Heart right ventricle (tissue), 16 donors: ENCODE measurements around the gene CRYZL1. TPM values are rescaled to one million over a fixed set of nuclear protein-coding genes. Genes with fewer than 3 reads are reported as not detected.
"Not testable (repeated sequence)": the region's sequence is repeated elsewhere in the genome, so short reads cannot be mapped to it uniquely, and the experiment has no call there.

Source experiments
- ATAC-seq, 8 donors: fragments of 200-7000 bp; cut with Tn5 transposase; one replicate each; pipeline ENCODE4 v1.9.1; 2020; ENCODE audit warnings: mild to moderate bottlenecking in 8 of 8, moderate library complexity in 8 of 8, moderate number of reproducible peaks in 1 of 8
- DNase-seq, 2 donors: peaks; one replicate each; pipeline ENCODE4 v3.0.0-alpha.2; 2020
- H3K27ac ChIP-seq, 10 donors: fragments of 200-600 bp; sonication (generic) in 2 of 10; one replicate each; pipeline versions ENCODE4 v1.5.0 to v1.8.0; 2020 to 2022; ENCODE audit warnings: mild to moderate bottlenecking in 3 of 10
- H3K27me3 ChIP-seq, 7 donors: fragments of 200-600 bp; one replicate each; pipeline ENCODE4 v1.8.0; 2021 to 2022; ENCODE audit warnings: mild to moderate bottlenecking in 2 of 7
- H3K36me3 ChIP-seq, 9 donors: fragments of 200-600 bp; sonication (generic) in 1 of 9; one replicate each; pipeline versions ENCODE4 v1.5.0 to v1.8.0; 2020 to 2022; ENCODE audit warnings: mild to moderate bottlenecking in 2 of 9
- H3K4me1 ChIP-seq, 9 donors: fragments of 200-600 bp; sonication (generic) in 1 of 9; one replicate each; pipeline versions ENCODE4 v1.5.0 to v1.8.0; 2020 to 2022; ENCODE audit warnings: mild to moderate bottlenecking in 4 of 9
- H3K4me3 ChIP-seq, 10 donors: fragments of 200-600 bp; sonication (generic) in 2 of 10; one replicate each; pipeline versions ENCODE4 v1.5.0 to v1.8.0; 2020 to 2022; ENCODE audit warnings: mild to moderate bottlenecking in 7 of 10, moderate library complexity in 2 of 10
- H3K9me3 ChIP-seq, 11 donors: fragments of 200-600 bp in 10 of 11; sonication (generic) in 2 of 11; one replicate each; pipeline versions ENCODE4 v1.5.0 to v1.8.0; 2013 to 2022; ENCODE audit warnings: mild to moderate bottlenecking in 2 of 11, control low read depth in 1 of 11, moderate library complexity in 1 of 11
- CTCF ChIP-seq, 9 donors: fragments of 200-600 bp; sonication (generic) in 2 of 9; IDR thresholded peaks; one replicate each; pipeline versions ENCODE4 v1.5.0 to v1.8.0; 2021 to 2022; ENCODE audit warnings: antibody characterized with exemption in 9 of 9, mild to moderate bottlenecking in 5 of 9, moderate library complexity in 1 of 9
- WGBS, 2 donors: extraction: QIAGEN DNeasy Blood & Tissue Kit; methylation state at CpG; one replicate each; pipeline ENCODE4 v1.1.7; 2013; ENCODE audit warnings: inconsistent platforms in 1 of 2; 5-methylcytosine and 5-hydroxymethylcytosine counted together
- intact Hi-C, 10 donors: fragments of 100-400 bp; cut with DNase I; formaldehyde crosslinking; loops; one replicate each; pipeline versions ENCODE4 v1.11.1 to v1.14.2; 2022
- polyA plus RNA-seq, 2 donors: library from polyadenylated mRNA; stranded (reverse); fragments of 200-250 nt; gene quantifications; one replicate each; pipeline ENCODE4 v1.2.3, GENCODE V29; 2013
- total RNA-seq, 10 donors: library from RNA; stranded (reverse); fragmentation: NEBNext Ultra II Directional in 3 of 10; extraction: Animal tissue kit (Norgen Biotek cat#: 25700) in 3 of 10; gene quantifications; one replicate each; pipeline versions ENCODE4 v1.2.1 to v1.2.4, GENCODE V29; 2021 to 2023
- donor health status: Arrhythmogenic right ventricular cardiomyopathy.
- donor health status: ischemic (EF 13 %, LVEDD 7.1; RV severe dilation, severe dysfunction).
- donor health status: healthy with polysubstance abuse.
- donor health status: DM: no; HTN: yes; CAD: no.
- donor health status: DM: no; HTN: no; CAD: no.
- donor health status: ischemic (EF 25% LVEDD 6.9; RV normal size, moderate dysfunction).
- donor health status: ischemic (EF 25% LVEDD 5.7; RV mildly dilated, moderate dysfunction).
- donor health status: healthy.
- donor health status: DM: yes; HTN: yes; CAD: no.
- donor health status: Ischemic cardiomyopathy.
- donor health status: ischemic (EF 35%, LVEDD 5.7; RV mildly dilated, moderate dysfunction).
- donor health status: nonischemic (EF 11% LVEDD 7.7; RV severe dilation, severe dysfunction).
- donor health status: DM: yes; HTN: yes; CAD: no.
- donor health status: PGD.
- donor health status: ischemic (EF 29% LVEDD 5.4; RV normal size, mild dysfunction).
- donor health status: nonischemic (EF 23%, LVEDD 6.1; RV moderate dilation, normal function).

Gene CRYZL1
- total and polyA plus RNA-seq, 12 donors = 15.3 to 31.8 (median 26.0) TPM

GRCh38 chr21:33682992-33683627 is 41.6 kb upstream of the CRYZL1 start:
- H3K27me3 ChIP-seq = no peaks in the 10 kb centered on the region
- no peak overlapping the region for H3K4me3 ChIP-seq
- TF ChIP-seq CTCF (IDR thresholded peaks at IDR 0.05) = no peak
- H3K36me3 ChIP-seq = no peaks in the 10 kb centered on the region
- H3K27ac ChIP-seq = no peak overlapping the region
- intact Hi-C loops = no loop called here
- 79 to 80% methylated on average over 4 of the region's 4 CpGs for WGBS, 2 donors
- DNase-seq (no peak), ATAC-seq (peak in 2 of 8 donors; percentile 27 to 42)
- no peaks in the 10 kb centered on the region for H3K9me3 ChIP-seq
- H3K4me1 ChIP-seq = peaks cover 3 to 57% (median 39%) of the 10 kb centered on the region in 9 donors

- no peaks in the 10 kb centered on the region for H3K9me3 ChIP-seq
- DNase-seq = no peak
- no peak overlapping the region for H3K27ac ChIP-seq
- 97 to 98% methylated on average over 6 of the region's 6 CpGs for WGBS, 2 donors
- intact Hi-C loops = no loop called here
- no peak for ATAC-seq
- peaks cover 3 to 38% (median 27%) of the 10 kb centered on the region in 9 donors for H3K4me1 ChIP-seq
- no peaks in the 10 kb centered on the region for H3K27me3 ChIP-seq
- no peak overlapping the region for H3K4me3 ChIP-seq
- no peaks in the 10 kb centered on the region for H3K36me3 ChIP-seq
- no peak for TF ChIP-seq CTCF (IDR thresholded peaks at IDR 0.05)
Observed at GRCh38 chr21:33680870-33681269, 39.3 kb upstream of the CRYZL1 start.

- H3K36me3 ChIP-seq = no peaks in the 10 kb centered on the region
- DNase-seq (no peak), ATAC-seq (no peak)
- no peak overlapping the region for H3K27ac ChIP-seq
- peaks cover 0 to 14% (median 0%) of the 10 kb centered on the region in 9 donors for H3K4me1 ChIP-seq
- no peaks in the 10 kb centered on the region for H3K9me3 ChIP-seq
- intact Hi-C loops = no loop called here
- H3K27me3 ChIP-seq = no peaks in the 10 kb centered on the region
- no peak overlapping the region for H3K4me3 ChIP-seq
- no peak for TF ChIP-seq CTCF (IDR thresholded peaks at IDR 0.05)
- 96 to 97% methylated on average over 9 of the region's 9 CpGs for WGBS, 2 donors
Observed at GRCh38 chr21:33677450-33677849, 35.9 kb upstream of the CRYZL1 start.

- H3K27ac ChIP-seq, ATAC-seq, H3K27me3 ChIP-seq, intact Hi-C loops, H3K4me3 ChIP-seq, H3K36me3 ChIP-seq, H3K9me3 ChIP-seq, DNase-seq: not testable (repeated sequence)
- H3K4me1 ChIP-seq = peaks cover 0 to 17% (median 0%) of the 10 kb centered on the region in 9 donors
- 97 to 99% methylated on average over 5 of the region's 5 CpGs for whole genome bisulfite sequencing, 2 donors
Observed at GRCh38 chr21:33676666-33677065, 35.1 kb upstream of the CRYZL1 start.

- intact Hi-C loops = no loop called here
- H3K4me1 ChIP-seq = peaks cover 0 to 20% (median 0%) of the 10 kb centered on the region in 9 donors
- ATAC-seq = no peak
- WGBS, 2 donors = 84 to 96% methylated on average over 1 of the region's 1 CpG
- H3K36me3 ChIP-seq = peaks cover 0 to 4% (median 0%) of the 10 kb centered on the region in 9 donors
- H3K27ac ChIP-seq = no peak overlapping the region
- DNase-seq = no peak
- no peak overlapping the region for H3K4me3 ChIP-seq
- no peak for TF ChIP-seq CTCF (IDR thresholded peaks at IDR 0.05)
- H3K9me3 ChIP-seq = no peaks in the 10 kb centered on the region
- H3K27me3 ChIP-seq = no peaks in the 10 kb centered on the region
Observed at GRCh38 chr21:33674226-33674625, 32.7 kb upstream of the CRYZL1 start.
